ENCODE data around the gene WWOX.

The WWOX gene

DNA sequence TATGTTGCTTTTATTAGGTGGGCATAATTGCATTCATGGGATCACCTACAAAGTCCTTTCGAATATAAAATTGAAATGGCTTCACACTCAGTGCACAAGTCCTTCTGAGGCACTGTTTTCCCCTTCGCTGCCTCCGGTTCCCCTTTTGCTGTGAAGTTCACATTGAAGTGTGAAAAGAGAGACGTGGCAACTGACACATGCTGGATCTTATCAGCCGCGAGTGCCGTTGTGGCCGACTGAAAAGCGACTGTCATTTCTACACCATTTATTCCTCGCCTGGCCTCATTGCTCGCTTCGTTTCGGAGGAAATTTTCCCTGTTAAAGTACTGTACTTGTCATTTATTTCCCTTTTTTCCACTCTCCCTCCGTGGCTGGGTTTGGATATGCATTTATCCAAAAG is 1077.6 kb downstream of the WWOX start:
- Mint-ChIP-seq H3K27ac (no peak overlapping the region), H3K27me3 (peaks cover 2% of the 10 kb centered on the region), H3K36me3 (no peaks in the 10 kb centered on the region), H3K4me3 (no peak overlapping the region), H3K4me1 (ENCODE audit: low read depth) (no peaks in the 10 kb centered on the region), H3K9me3 (ENCODE audit: low read depth) (peaks cover 20% of the 10 kb centered on the region)

DNA sequence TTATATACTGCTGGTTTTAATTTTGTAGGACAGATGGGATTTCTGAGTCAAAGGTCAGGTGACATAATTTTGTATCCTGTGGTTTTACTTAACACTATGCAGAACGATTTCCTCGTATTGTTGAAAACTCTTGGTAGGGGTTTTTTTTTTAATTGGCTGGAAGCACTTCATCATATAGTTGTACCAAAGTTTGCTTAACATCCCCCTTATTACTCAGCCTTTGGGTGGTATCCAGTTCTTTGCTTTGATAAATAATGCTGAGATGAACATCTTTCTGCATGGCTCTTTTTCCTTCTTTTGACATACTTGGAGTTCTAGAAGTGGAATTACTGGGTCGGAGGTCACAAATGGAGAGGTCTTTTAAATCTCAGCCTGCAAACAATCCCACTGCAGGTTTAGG is 1082.0 kb downstream of the WWOX start:
- no peak overlapping the region for H3K4me3 Mint-ChIP-seq
- H3K4me1 Mint-ChIP-seq (ENCODE audit: low read depth): peaks cover 5% of the 10 kb centered on the region
- no peaks in the 10 kb centered on the region for H3K36me3 Mint-ChIP-seq
- peaks cover 20% of the 10 kb centered on the region for H3K9me3 Mint-ChIP-seq (ENCODE audit: low read depth)
- no peak overlapping the region for H3K27ac Mint-ChIP-seq
- H3K27me3 Mint-ChIP-seq: peaks cover 2% of the 10 kb centered on the region

DNA sequence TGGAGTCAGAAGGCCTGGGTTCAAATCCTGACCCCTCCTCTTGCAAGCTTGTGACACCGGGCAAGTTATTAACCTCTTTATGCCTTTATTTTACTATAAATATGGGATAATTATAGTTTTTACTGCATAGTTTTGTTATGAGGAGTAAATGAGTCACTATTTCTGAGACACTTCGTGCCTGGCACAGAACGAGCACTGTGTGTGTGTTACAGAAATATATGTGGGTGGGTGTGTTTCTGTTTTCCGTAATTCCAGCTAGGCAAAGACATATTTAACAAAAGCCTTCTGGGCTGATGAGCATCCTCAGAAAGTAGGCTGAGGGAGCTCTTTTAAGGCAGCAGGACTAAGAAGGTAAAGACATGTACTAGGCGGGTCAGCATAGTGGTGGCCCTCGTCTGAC is 1083.2 kb downstream of the WWOX start:
- Mint-ChIP-seq H3K27ac (no peak overlapping the region), H3K9me3 (ENCODE audit: low read depth) (peaks cover 17% of the 10 kb centered on the region)

DNA sequence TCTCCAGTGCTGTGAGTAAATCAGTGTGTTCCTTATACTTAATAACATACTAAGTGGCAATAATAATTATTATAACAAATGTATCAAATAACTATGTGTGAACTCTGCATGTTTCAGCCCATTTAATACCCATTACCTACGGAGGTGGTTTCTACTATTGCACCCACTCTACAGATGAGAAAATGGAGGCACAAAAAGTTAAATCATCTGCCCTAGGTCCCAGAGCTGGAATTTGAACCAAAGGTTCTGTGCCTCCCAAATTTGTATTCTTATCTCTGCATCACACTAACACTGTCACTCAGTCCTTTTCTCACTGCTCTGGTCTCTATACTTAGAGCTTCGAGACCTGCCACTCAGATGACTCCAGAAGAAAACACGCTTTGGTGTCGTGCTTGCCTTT is 1084.1 kb downstream of the WWOX start:
- Mint-ChIP-seq H3K4me3 (no peak overlapping the region), H3K36me3 (no peaks in the 10 kb centered on the region), H3K9me3 (ENCODE audit: low read depth) (peaks cover 16% of the 10 kb centered on the region), H3K27me3 (peaks cover 2% of the 10 kb centered on the region), H3K27ac (no peak overlapping the region), H3K4me1 (ENCODE audit: low read depth) (peaks cover 5% of the 10 kb centered on the region)

More for the DNA sequence above, 1083.2 kb downstream of the WWOX start:
- Mint-ChIP-seq H3K27me3 (peaks cover 2% of the 10 kb centered on the region), H3K4me3 (no peak overlapping the region), H3K36me3 (no peaks in the 10 kb centered on the region), H3K4me1 (ENCODE audit: low read depth) (peaks cover 5% of the 10 kb centered on the region)

DNA sequence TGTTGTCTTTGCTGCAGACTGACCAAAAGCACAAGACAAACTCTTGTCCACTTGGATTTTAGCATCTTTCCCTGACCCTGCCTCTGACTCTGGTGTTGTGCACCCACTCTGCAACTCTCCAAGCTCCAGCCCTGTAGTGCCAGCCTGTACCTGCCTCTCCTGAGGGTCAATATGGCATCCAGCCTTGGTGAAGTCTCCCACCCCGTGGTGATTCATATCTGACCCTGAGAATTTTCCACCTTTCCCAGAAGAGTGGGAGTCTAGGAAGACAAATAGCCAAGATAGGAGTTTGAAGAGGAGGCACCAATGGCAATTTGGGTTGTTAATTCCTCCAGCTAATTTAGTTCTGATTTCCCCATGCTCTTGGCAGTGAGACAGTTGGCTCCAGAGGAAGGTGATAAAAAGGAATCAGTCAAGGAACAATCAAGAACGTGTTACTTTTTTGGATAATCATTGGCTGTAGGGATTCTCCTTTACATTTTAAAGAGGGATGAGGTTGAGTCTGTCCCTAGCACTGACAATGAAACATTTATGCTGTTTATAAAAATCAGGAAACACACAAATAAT is 1085.1 kb downstream of the WWOX start:
- Mint-ChIP-seq H3K36me3 (no peaks in the 10 kb centered on the region), H3K27me3 (peaks cover 2% of the 10 kb centered on the region)

DNA sequence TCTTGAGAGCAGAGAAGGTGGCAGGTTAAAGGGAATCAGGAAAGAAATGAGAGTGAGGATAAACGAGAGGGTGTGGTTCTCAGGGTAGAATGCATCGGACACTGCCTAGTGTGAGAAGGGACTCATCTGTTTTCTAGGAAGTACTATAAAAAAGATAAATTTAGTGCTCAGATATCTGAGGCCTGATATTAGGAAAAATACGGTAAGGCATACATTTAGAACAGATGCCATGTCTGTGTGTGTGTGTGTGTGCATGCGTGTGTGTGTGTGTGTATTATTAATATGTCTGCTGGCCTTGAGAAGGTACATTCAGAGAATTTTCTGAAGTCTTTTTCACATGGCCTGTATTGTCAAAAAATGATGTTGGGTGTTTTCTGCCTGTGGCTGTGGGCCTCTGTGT is 1086.3 kb downstream of the WWOX start:
- Mint-ChIP-seq H3K27me3 (no peaks in the 10 kb centered on the region), H3K4me3 (no peak overlapping the region), H3K9me3 (ENCODE audit: low read depth) (peaks cover 8% of the 10 kb centered on the region), H3K4me1 (ENCODE audit: low read depth) (peaks cover 5% of the 10 kb centered on the region), H3K27ac (no peak overlapping the region), H3K36me3 (no peaks in the 10 kb centered on the region)

More for the DNA sequence above, 1085.1 kb downstream of the WWOX start:
- Mint-ChIP-seq H3K4me3 (no peak overlapping the region), H3K4me1 (ENCODE audit: low read depth) (peaks cover 5% of the 10 kb centered on the region), H3K27ac (no peak overlapping the region), H3K9me3 (ENCODE audit: low read depth) (peaks cover 14% of the 10 kb centered on the region)

DNA sequence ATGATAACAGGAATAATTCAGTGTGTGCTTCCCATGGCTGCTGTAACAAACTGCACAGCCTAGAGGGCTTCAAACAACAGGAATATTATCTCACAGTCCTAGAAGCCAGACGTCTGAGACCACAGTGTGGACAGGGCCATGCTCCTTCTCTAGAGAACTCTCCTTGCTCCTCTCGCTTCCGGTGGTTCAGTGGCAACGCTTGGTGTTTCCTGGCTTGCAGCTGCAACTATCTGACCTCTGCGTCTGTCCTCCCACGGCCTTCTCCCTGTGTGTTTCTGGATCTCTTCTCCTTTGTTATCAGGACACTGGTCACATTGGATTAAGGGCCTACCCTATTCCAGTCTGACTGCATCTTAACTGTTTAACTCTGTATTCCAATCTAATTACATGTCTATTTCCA is 1086.7 kb downstream of the WWOX start:
- Mint-ChIP-seq H3K4me1 (ENCODE audit: low read depth) (peaks cover 5% of the 10 kb centered on the region), H3K36me3 (no peaks in the 10 kb centered on the region), H3K27ac (no peak overlapping the region), H3K27me3 (no peaks in the 10 kb centered on the region), H3K9me3 (ENCODE audit: low read depth) (peaks cover 5% of the 10 kb centered on the region), H3K4me3 (no peak overlapping the region)

DNA sequence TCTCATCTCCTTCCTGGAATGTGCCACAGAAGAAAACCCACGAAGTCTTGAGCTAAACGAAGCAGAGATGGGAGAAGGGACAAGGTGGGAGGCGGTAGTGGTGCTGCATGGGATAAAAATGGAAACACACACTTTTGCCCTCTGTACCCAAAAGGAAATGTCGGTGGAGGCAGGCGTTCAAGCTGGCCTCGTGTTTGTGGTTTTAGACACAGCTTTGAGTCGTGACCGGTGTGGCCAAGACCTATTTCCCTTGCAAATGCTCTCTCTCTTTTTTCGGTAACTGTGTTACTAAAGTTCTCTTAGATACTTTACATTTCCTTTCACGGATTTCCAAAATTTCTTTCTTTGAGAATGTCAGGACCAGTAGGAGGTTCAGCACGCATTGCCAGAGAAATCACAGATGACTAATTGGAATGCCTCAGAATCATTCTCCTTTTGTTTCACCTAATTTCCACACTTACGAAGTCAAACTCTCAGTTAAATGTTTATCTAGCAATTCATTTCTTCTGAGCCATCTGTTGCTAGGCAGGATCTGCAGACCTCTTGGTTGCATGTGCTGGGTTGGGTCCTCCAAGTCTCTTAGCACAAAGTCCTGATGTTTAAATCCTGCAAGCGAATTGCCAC is 1088.8 kb downstream of the WWOX start:
- H3K9me3 Mint-ChIP-seq (ENCODE audit: low read depth): peaks cover 3% of the 10 kb centered on the region
- peaks cover 5% of the 10 kb centered on the region for H3K4me1 Mint-ChIP-seq (ENCODE audit: low read depth)
- no peaks in the 10 kb centered on the region for H3K27me3 Mint-ChIP-seq
- no peak overlapping the region for H3K4me3 Mint-ChIP-seq
- H3K36me3 Mint-ChIP-seq: no peaks in the 10 kb centered on the region
- H3K27ac Mint-ChIP-seq: no peak overlapping the region

DNA sequence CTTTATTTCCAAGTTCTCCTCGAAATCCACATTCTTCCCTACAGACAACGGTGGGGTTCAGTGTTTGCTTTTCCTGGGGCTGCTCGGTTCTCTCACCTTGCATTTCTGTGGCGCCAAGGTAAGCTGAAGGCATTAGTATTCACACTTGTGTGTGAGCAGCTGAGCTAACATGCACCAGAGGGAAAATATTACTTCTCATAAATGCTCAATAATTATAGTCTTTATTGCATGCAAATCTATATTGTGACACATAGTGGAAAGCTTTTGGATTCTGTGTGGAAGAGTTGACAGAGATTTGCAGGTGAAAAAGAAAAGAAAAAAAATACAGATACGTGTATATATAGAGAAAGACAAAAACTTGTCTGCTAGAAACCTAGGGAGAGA is 1089.3 kb downstream of the WWOX start:
- Mint-ChIP-seq H3K27me3 (no peaks in the 10 kb centered on the region), H3K4me1 (ENCODE audit: low read depth) (peaks cover 5% of the 10 kb centered on the region), H3K36me3 (no peaks in the 10 kb centered on the region), H3K27ac (no peak overlapping the region), H3K4me3 (no peak overlapping the region), H3K9me3 (ENCODE audit: low read depth) (peaks cover 3% of the 10 kb centered on the region)

DNA sequence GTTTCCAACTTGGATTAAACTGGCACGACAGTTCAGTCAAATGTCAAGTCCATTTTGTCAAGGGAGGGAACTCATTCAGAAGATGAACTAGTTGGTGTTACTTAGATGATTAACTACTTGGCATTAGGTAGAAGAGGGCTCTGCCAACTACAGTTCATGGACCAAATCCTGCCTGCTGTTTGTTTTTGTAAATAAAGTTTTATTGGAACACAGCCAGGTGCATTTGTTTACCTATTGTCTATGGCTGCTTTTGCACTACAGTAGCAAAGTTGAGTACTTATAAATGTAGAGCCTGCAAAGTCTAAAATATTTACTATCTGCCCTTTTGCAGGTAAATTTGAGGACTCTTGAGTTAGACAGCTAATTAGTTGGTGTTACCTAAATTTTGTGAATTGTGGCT is 1091.1 kb downstream of the WWOX start:
- Mint-ChIP-seq H3K27ac (no peak overlapping the region), H3K36me3 (no peaks in the 10 kb centered on the region), H3K9me3 (ENCODE audit: low read depth) (peaks cover 3% of the 10 kb centered on the region), H3K4me1 (ENCODE audit: low read depth) (no peaks in the 10 kb centered on the region), H3K4me3 (no peak overlapping the region), H3K27me3 (no peaks in the 10 kb centered on the region)

DNA sequence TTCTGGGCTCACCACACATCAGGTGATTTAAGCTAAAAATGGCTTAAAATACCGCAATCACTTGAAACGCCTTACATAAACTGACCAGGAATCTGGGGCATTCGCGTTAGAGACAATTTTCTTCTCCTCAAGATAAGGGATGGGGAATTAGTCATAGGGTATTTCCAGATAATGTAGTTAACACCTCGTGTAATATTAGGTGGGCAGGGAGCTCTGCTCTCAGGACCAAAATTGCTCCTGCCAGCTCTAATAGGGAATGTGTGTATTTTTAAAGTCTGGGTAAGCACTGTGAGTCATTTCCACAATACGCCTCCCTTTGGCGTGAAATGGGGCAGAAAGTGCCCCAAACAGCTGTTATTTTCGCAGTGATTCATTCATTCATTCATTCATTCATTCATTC is 1092.5 kb downstream of the WWOX start:
- no peaks in the 10 kb centered on the region for H3K36me3 Mint-ChIP-seq
- H3K4me3 Mint-ChIP-seq: no peak overlapping the region

DNA sequence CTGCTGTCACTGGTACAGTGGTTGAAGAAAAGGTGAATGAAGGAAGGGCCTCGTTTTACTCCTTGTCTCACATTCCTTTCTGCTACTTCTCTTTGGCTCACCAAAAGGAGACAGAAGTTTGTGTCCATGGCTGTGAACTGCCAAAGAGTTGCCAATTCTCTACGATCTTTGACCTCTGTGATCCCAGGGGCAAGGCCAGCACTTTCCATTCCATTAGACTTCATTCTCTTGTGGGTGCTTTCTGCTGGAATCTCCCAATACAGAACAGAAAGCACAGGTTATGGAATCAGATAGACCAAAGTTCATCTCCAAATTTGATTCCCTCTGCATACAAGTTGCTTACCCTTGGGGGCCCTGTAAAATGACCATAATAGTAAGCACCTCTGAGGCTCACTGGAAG is 1093.5 kb downstream of the WWOX start:
- H3K4me3 Mint-ChIP-seq: no peak overlapping the region
- H3K4me1 Mint-ChIP-seq (ENCODE audit: low read depth): no peaks in the 10 kb centered on the region
- H3K27ac Mint-ChIP-seq: no peak overlapping the region
- H3K9me3 Mint-ChIP-seq (ENCODE audit: low read depth): peaks cover 2% of the 10 kb centered on the region
- no peaks in the 10 kb centered on the region for H3K27me3 Mint-ChIP-seq
- H3K36me3 Mint-ChIP-seq: no peaks in the 10 kb centered on the region

More for the DNA sequence above, 1092.5 kb downstream of the WWOX start:
- Mint-ChIP-seq H3K4me1 (ENCODE audit: low read depth) (no peaks in the 10 kb centered on the region), H3K27ac (no peak overlapping the region), H3K27me3 (no peaks in the 10 kb centered on the region), H3K9me3 (ENCODE audit: low read depth) (peaks cover 3% of the 10 kb centered on the region)

DNA sequence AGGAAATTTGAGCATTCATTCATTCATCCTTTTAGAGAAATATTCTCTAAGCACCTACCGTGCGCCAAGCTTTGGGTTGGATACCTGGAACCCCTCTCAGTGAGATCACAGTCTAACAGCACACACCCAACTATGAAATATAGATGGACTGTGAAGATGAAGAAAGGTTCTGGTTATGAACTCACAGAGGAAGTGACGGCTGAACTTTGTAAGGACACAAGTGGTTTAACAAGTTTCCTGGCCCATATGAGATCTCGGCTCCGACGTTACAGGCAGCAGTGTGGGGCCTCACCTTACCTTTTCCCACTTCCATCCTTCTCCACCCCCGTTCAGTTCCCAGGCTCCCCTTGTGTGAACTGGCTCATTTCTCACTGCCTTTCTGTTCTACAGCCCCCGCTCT is 1094.8 kb downstream of the WWOX start:
- H3K4me3 Mint-ChIP-seq: no peak overlapping the region
- H3K9me3 Mint-ChIP-seq (ENCODE audit: low read depth): no peaks in the 10 kb centered on the region
- H3K36me3 Mint-ChIP-seq: peaks cover 3% of the 10 kb centered on the region
- H3K27ac Mint-ChIP-seq: no peak overlapping the region
- H3K27me3 Mint-ChIP-seq: no peaks in the 10 kb centered on the region
- no peaks in the 10 kb centered on the region for H3K4me1 Mint-ChIP-seq (ENCODE audit: low read depth)

DNA sequence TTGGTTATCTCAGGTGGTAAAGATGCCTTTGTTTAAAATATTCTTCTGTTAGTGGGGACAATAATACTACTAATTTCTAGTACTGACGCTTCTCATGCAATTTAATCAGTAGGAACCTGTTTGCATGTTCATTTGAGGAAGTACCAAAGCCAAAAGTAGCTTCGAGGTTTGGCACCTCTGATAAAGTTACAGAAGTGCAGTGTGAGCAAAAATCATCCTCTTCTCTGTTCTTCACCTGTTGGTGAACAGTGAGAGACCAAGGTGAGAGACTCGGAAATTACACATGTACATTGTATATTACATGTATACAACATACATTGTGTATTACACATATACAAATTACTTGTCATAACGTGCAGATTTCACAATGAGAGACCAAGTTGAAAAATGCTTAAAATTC is 1096.5 kb downstream of the WWOX start:
- Mint-ChIP-seq H3K36me3 (peaks cover 3% of the 10 kb centered on the region), H3K4me3 (no peak overlapping the region), H3K9me3 (ENCODE audit: low read depth) (no peaks in the 10 kb centered on the region), H3K27me3 (no peaks in the 10 kb centered on the region), H3K27ac (no peak overlapping the region), H3K4me1 (ENCODE audit: low read depth) (no peaks in the 10 kb centered on the region)

DNA sequence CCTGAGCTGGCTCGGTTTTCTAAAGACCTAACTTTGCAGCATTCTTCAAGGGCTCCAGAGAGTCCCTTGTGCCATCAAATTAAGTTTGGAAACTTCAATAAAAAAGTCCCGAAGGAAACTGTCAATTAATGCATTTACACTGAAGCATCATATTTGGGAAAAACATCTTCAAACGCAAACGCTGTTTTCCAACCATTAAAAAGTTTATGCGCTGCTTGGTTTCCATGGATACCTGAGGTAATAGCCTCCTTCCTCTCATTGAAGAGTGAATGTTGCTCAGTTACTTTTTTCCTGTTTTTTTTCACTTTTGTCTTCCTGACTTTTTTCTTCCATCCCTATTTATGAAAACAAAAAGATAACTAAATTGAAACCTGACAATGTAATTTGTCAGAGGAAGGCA is 1102.0 kb downstream of the WWOX start:
- H3K36me3 Mint-ChIP-seq: peaks cover 3% of the 10 kb centered on the region
- H3K27ac Mint-ChIP-seq: no peak overlapping the region
- H3K27me3 Mint-ChIP-seq: no peaks in the 10 kb centered on the region
- no peaks in the 10 kb centered on the region for H3K9me3 Mint-ChIP-seq (ENCODE audit: low read depth)
- no peaks in the 10 kb centered on the region for H3K4me1 Mint-ChIP-seq (ENCODE audit: low read depth)
- H3K4me3 Mint-ChIP-seq: no peak overlapping the region

DNA sequence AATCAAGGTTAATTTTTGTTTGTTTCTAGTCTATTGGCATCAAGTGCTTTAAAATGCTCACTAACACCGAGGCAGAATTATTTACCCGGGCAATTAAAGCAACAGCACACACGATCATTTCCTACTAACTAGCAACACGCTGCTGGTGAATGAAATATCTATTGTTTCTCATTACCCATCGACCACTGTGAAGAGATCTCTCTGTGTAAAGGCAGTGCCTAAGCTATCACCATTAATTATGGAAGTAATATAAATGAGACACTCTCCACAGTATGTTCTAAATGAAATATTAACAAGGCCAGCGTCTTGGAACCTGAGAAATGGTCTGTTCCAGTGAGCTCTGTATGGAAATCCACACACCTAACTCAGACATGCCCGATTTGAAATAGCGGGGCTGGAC is 1103.5 kb downstream of the WWOX start:
- H3K27ac Mint-ChIP-seq: no peak overlapping the region
- no peaks in the 10 kb centered on the region for H3K4me1 Mint-ChIP-seq (ENCODE audit: low read depth)
- H3K27me3 Mint-ChIP-seq: no peaks in the 10 kb centered on the region
- no peaks in the 10 kb centered on the region for H3K9me3 Mint-ChIP-seq (ENCODE audit: low read depth)
- no peak overlapping the region for H3K4me3 Mint-ChIP-seq
- H3K36me3 Mint-ChIP-seq: peaks cover 3% of the 10 kb centered on the region

Data from activated naive CD8-positive, alpha-beta T cell (primary cell).